OCI-LY1 (cell line): ENCODE measurements around the gene KCNJ12.

Experiments used
- H2AFZ ChIP-seq: fragments of 200-600 bp; sonication (generic), shearing (Covaris generic); 2 replicates; pipeline ENCODE4 v1.6.0; 2014; ENCODE audit warnings: antibody characterized with exemption, mild to moderate bottlenecking, low read length
- H3F3A ChIP-seq: fragments of 200-600 bp; sonication (generic), shearing (Covaris generic); 2 replicates; pipeline ENCODE4 v1.6.0; 2014; ENCODE audit warnings: mild to moderate bottlenecking, antibody characterized with exemption, low read length, moderate library complexity; ENCODE audit not compliant: insufficient read depth
- H3K27ac ChIP-seq: fragments of 200-600 bp; sonication (generic); 2 replicates; pipeline ENCODE4 v1.5.1; 2014; ENCODE audit warnings: low read length, mixed run types, mild to moderate bottlenecking, low read depth; ENCODE audit not compliant: poor library complexity, severe bottlenecking
- H3K27me3 ChIP-seq: fragments of 200-600 bp; sonication (generic); 2 replicates; pipeline ENCODE4 v1.6.0; 2014; ENCODE audit warnings: antibody characterized with exemption, mild to moderate bottlenecking, low read length, moderate library complexity; ENCODE audit not compliant: insufficient read depth
- H3K36me3 ChIP-seq: fragments of 200-600 bp; sonication (generic); 2 replicates; pipeline ENCODE4 v1.6.1; 2014; ENCODE audit warnings: mild to moderate bottlenecking, antibody characterized with exemption, low read length, moderate library complexity, mixed read lengths; ENCODE audit not compliant: insufficient read depth
- H3K4me1 ChIP-seq: fragments of 200-600 bp; sonication (generic); 2 replicates; pipeline ENCODE4 v1.5.1; 2014; ENCODE audit warnings: mild to moderate bottlenecking, low read length, moderate library complexity; ENCODE audit not compliant: insufficient read depth, severe bottlenecking
- H3K4me2 ChIP-seq: fragments of 200-600 bp; sonication (generic), shearing (Covaris generic); 2 replicates; pipeline ENCODE4 v1.6.1; 2014; ENCODE audit warnings: low read length
- H3K4me3 ChIP-seq: fragments of 200-600 bp; sonication (generic); 2 replicates; pipeline ENCODE4 v1.5.1; 2014; ENCODE audit warnings: low read length, low read depth, mild to moderate bottlenecking, mixed read lengths; ENCODE audit not compliant: poor library complexity, severe bottlenecking
- H3K79me2 ChIP-seq: fragments of 200-600 bp; shearing (Covaris generic); 2 replicates; pipeline ENCODE4 v1.6.1; 2016; ENCODE audit warnings: mixed run types, low read length, mixed read lengths; ENCODE audit not compliant: insufficient read depth
- H3K9ac ChIP-seq: fragments of 200-600 bp; sonication (generic), shearing (Covaris generic); 2 replicates; pipeline ENCODE4 v1.6.1; 2014; ENCODE audit warnings: mild to moderate bottlenecking, low read length, mixed read lengths
- H3K9me2 ChIP-seq: fragments of 200-600 bp; sonication (generic), shearing (Covaris generic); 2 replicates; pipeline ENCODE4 v1.6.1; 2014; ENCODE audit warnings: low read depth, mild to moderate bottlenecking, low read length, mixed read lengths
- H3K9me3 ChIP-seq: fragments of 200-600 bp; shearing (Covaris generic); 2 replicates; pipeline ENCODE4 v1.6.1; 2014; ENCODE audit warnings: low read length, mixed read lengths
- H4K20me1 ChIP-seq: fragments of 200-600 bp; sonication (generic), shearing (Covaris generic); 2 replicates; pipeline ENCODE4 v1.6.0; 2016; ENCODE audit warnings: mild to moderate bottlenecking, low read length; ENCODE audit not compliant: insufficient read depth
- EZH2 ChIP-seq: fragments of 200-600 bp; sonication (generic), shearing (Covaris generic); IDR thresholded peaks from 2 replicates; pipeline ENCODE4 v1.8.0; 2017; ENCODE audit warnings: borderline replicate concordance, mixed run types, mild to moderate bottlenecking, antibody characterized with exemption, low read length, moderate library complexity, mixed read lengths
- TF ChIP-seq, protein P1 (sequence below): fragments of 200-600 bp; sonication (generic), shearing (Covaris generic); IDR thresholded peaks from 2 replicates; pipeline ENCODE4 v1.5.1; 2017; ENCODE audit warnings: mild to moderate bottlenecking, antibody characterized with exemption, low read length, moderate library complexity, mixed read lengths

The KCNJ12 gene

DNA sequence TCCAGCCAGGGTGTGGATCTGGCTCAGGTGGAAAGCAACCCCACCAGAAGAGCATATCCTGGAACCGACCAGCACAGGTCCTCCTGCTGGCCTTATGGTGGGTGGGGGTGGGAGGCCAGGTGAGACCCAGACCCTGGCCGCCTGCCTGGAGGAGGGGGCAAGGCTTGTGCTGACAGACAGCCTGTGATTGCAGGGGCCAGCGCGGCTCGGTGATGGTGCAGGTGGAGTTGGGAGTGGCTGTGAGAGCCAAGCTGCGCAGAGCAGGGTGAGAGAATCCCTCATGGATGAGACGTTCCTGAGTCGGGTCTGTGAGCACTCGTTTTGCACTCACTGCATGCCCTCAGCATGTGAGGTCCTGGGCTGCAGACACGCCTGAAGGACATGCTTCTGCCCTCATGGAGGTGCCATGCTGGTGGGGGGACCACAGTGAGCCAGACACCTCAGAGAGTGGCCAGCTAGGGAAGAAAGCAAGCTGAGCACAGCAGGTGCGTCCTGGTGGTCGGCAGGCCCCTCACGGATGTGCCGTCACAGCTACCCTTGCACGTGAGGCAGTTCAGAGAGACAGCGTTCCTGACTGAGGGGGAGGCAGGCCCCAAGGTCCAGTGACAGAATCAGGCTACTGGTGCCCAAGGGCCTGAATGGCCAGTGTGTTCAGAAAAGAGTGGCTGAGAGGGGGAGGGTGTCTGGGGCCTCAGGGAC lies 3.8 kb upstream of the KCNJ12 start:
- no peak overlapping the region for H3K27ac ChIP-seq
- no peak overlapping the region for H2AFZ ChIP-seq
- no peaks in the 10 kb centered on the region for H3K9me2 ChIP-seq
- no peaks in the 10 kb centered on the region for H3K79me2 ChIP-seq
- TF ChIP-seq, protein P1, sequence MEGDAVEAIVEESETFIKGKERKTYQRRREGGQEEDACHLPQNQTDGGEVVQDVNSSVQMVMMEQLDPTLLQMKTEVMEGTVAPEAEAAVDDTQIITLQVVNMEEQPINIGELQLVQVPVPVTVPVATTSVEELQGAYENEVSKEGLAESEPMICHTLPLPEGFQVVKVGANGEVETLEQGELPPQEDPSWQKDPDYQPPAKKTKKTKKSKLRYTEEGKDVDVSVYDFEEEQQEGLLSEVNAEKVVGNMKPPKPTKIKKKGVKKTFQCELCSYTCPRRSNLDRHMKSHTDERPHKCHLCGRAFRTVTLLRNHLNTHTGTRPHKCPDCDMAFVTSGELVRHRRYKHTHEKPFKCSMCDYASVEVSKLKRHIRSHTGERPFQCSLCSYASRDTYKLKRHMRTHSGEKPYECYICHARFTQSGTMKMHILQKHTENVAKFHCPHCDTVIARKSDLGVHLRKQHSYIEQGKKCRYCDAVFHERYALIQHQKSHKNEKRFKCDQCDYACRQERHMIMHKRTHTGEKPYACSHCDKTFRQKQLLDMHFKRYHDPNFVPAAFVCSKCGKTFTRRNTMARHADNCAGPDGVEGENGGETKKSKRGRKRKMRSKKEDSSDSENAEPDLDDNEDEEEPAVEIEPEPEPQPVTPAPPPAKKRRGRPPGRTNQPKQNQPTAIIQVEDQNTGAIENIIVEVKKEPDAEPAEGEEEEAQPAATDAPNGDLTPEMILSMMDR, result no peak
- no peak for TF ChIP-seq EZH2
- no peak overlapping the region for H3K4me2 ChIP-seq
- H3K4me1 ChIP-seq, result no peaks in the 10 kb centered on the region
- no peak overlapping the region for H3K9ac ChIP-seq
- no peaks in the 10 kb centered on the region for H3K9me3 ChIP-seq
- no peaks in the 10 kb centered on the region for H3K27me3 ChIP-seq
- H3F3A ChIP-seq, result no peaks in the 10 kb centered on the region
- no peak overlapping the region for H3K4me3 ChIP-seq
- H3K36me3 ChIP-seq, result no peaks in the 10 kb centered on the region
- H4K20me1 ChIP-seq, result no peaks in the 10 kb centered on the region

DNA sequence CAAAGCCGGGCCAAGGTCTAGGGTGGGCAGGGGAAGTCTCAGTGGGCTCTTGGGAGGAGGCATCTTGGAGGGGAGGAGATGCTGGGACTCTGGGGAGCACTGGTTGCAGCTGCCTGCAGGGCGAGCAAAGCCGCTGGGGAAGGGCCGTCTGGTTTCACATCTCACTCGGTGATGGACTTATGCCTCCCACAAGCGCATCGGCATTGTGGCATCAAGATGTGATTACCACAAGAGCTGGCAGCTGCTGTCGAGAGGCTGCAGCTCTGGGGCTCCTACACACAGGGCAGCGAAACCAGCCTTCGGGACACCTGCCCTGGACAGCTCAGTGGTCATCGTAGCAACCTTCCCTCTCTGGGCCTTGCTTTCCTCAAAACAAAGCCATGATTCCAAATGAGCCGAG lies 3.1 kb upstream of the KCNJ12 start:
- Histone ChIP-seq H3K4me1 (no peaks in the 10 kb centered on the region), H3K4me2 (no peak overlapping the region), H3K9ac (no peak overlapping the region), H3K4me3 (no peak overlapping the region), H3K27ac (no peak overlapping the region), H3K79me2 (no peaks in the 10 kb centered on the region), H3F3A (no peaks in the 10 kb centered on the region), H2AFZ (no peak overlapping the region), H4K20me1 (no peaks in the 10 kb centered on the region), H3K27me3 (no peaks in the 10 kb centered on the region), H3K36me3 (no peaks in the 10 kb centered on the region), H3K9me3 (no peaks in the 10 kb centered on the region), H3K9me2 (no peaks in the 10 kb centered on the region)
- TF ChIP-seq, protein P1, result no peak
- TF ChIP-seq EZH2, result no peak

DNA sequence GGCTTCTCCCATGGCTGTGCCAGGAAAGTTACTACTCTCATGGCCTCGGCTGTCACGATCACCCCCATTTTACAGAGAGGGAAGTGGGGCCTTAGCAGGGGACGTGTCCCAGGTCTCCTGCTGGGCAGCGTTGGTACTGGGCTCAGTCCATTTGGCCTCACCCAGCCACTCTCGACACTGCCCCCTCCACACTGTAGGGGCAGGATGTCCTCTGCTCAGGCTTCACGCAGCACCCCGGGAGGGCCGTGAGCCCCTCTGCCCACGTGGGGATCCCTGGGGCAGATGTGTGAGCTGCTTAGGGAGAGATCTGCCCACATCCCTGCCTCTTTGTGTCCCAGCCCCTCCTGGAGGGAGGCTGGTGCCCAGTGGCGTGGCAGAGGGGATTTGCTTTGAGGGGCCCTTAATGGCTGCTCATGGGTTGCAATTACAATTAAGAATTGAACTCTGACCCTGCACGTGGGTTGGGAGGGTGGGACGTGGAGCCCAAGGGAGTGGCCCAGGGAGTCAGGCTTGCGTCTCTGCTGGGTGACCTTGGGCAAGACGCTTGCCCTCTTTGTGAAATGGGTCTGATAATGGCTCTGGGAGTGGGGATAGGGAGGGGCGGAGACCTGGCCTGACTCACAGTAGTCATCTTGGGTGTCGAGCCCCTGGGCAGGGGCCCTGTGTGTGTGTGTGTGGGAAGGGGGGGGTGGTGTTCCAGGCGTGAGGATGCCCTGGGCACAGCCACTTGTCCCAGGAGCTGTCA lies 2.3 kb upstream of the KCNJ12 start:
- Histone ChIP-seq H3K27ac (no peak overlapping the region), H3K9me2 (no peaks in the 10 kb centered on the region), H3K4me3 (no peak overlapping the region), H3K9ac (no peak overlapping the region), H3K4me1 (no peaks in the 10 kb centered on the region), H3K79me2 (no peaks in the 10 kb centered on the region), H3K36me3 (no peaks in the 10 kb centered on the region), H3F3A (no peaks in the 10 kb centered on the region), H4K20me1 (no peaks in the 10 kb centered on the region), H3K4me2 (no peak overlapping the region), H3K27me3 (no peaks in the 10 kb centered on the region), H3K9me3 (no peaks in the 10 kb centered on the region), H2AFZ (no peak overlapping the region)
- TF ChIP-seq EZH2, result no peak
- TF ChIP-seq, protein P1, result no peak
